GM12864 (cell line): ENCODE data around the gene MMAA.

Experiments
- DNase-seq: peaks from one replicate; pipeline ENCODE4 v3.0.0-alpha.2; 2011; ENCODE audit warnings: low read depth
- H3K4me3 ChIP-seq: 2 replicates; pipeline ENCODE4 v1.5.1; 2011; ENCODE audit warnings: mild to moderate bottlenecking, low read depth, low read length, control low read depth
- CTCF ChIP-seq: IDR thresholded peaks from 2 replicates; pipeline ENCODE4 v1.5.1; 2011; ENCODE audit warnings: low read depth, mild to moderate bottlenecking, moderate library complexity, low read length, control low read depth, inconsistent platforms; ENCODE audit errors: missing control alignments

MMAA gene

GRCh38 chr4:145665773-145666172 lies 46.6 kb downstream of the MMAA start:
- no peak overlapping the region for H3K4me3 ChIP-seq
- TF ChIP-seq CTCF = no peak
- DNase-seq = no peak

GRCh38 chr4:145670422-145670821 lies 51.2 kb downstream of the MMAA start:
- DNase-seq = no peak
- no peak overlapping the region for H3K4me3 ChIP-seq
- no peak for TF ChIP-seq CTCF

GRCh38 chr4:145679520-145679919 lies 60.3 kb downstream of the MMAA start:
- no peak for TF ChIP-seq CTCF
- no peak overlapping the region for H3K4me3 ChIP-seq
- no peak for DNase-seq

GRCh38 chr4:145679991-145680455 lies 60.8 kb downstream of the MMAA start, which contains the start of gene C4orf51:
C4orf51 (plus strand) TSS chr4:145680146; CDS start chr4:145680204, 58 bp downstream.
- no peak within 1 kb of the TSS for H3K4me3 ChIP-seq
- DNase-seq = no peak
- no peak for TF ChIP-seq CTCF

- no peak for TF ChIP-seq CTCF
- no peak for DNase-seq
- H3K4me3 ChIP-seq = no peak overlapping the region
These were observed 61.7 kb downstream of the MMAA start for GRCh38 chr4:145680902-145681301.

- no peak for TF ChIP-seq CTCF
- DNase-seq = no peak
- no peak overlapping the region for H3K4me3 ChIP-seq
These were observed 62.3 kb downstream of the MMAA start for GRCh38 chr4:145681518-145681917.

GRCh38 chr4:145681956-145682355 lies 62.8 kb downstream of the MMAA start:
- DNase-seq = no peak
- H3K4me3 ChIP-seq = no peak overlapping the region
- TF ChIP-seq CTCF = no peak
